ENCODE measurements around the gene SLC2A4RG. TPM values are rescaled to one million over a fixed set of nuclear protein-coding genes. Genes with fewer than 3 reads are reported as not detected.
A peak's percentile ranks its signal among the peaks of the same experiment; 100 is the strongest.

The SLC2A4RG gene
- total RNA-seq, 1 donor from 2014 or later: 59.7 TPM

DNA sequence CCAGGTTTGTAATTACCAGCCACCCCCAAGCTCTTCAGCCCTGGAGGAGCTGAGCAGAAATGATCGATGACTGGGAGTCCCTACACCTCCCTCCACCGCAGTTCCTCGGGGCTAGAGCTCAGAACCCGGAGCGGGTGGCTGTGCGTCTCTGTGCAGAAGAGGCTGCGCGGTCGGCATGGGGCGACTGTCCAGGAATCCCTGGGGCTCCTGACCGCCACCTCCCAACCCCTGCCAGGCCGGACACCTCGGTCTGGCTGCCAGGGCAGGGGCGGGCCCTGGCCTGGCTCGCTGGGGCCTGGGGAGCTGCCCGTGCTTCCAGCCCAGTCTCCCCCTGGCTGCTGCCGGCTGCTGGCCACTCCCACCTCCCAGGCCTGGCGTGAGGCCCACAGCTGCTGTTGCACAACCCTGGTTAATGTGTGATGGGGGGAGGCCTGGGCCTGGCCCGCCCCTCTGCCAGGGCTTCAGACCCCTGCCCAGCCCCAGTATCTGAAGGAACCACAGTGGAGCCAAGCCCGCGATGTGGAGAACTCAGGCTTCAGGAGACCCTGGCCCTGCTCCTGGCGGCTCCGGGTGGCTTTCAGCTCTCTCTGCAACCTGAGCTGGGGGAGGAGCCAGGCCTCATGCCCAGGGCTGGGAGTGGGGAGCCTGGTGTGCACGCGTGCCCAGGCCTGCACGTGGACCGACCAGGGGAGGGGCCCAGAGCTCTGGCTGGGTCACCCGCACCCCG lies 1.2 kb downstream of the SLC2A4RG start:
- H3K9me3 Mint-ChIP-seq (ENCODE audit: low read depth): no peaks in the 10 kb centered on the region
- peak overlapping the region; percentile 67 for H3K4me3 Mint-ChIP-seq (ENCODE audit: low read depth)
- no peaks in the 10 kb centered on the region for H3K4me1 Mint-ChIP-seq (ENCODE audit: low read depth)
- H3K27ac Mint-ChIP-seq: peak overlapping the region; percentile 62
- H3K36me3 Mint-ChIP-seq (ENCODE audit: insufficient read depth): peaks cover 11% of the 10 kb centered on the region
- peak; percentile 76 for DNase-seq (ENCODE audit: low spot score, unreplicated experiment)
- TF ChIP-seq, protein P1, sequence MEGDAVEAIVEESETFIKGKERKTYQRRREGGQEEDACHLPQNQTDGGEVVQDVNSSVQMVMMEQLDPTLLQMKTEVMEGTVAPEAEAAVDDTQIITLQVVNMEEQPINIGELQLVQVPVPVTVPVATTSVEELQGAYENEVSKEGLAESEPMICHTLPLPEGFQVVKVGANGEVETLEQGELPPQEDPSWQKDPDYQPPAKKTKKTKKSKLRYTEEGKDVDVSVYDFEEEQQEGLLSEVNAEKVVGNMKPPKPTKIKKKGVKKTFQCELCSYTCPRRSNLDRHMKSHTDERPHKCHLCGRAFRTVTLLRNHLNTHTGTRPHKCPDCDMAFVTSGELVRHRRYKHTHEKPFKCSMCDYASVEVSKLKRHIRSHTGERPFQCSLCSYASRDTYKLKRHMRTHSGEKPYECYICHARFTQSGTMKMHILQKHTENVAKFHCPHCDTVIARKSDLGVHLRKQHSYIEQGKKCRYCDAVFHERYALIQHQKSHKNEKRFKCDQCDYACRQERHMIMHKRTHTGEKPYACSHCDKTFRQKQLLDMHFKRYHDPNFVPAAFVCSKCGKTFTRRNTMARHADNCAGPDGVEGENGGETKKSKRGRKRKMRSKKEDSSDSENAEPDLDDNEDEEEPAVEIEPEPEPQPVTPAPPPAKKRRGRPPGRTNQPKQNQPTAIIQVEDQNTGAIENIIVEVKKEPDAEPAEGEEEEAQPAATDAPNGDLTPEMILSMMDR (IDR thresholded peaks at IDR 0.05; ENCODE audit: unreplicated experiment): peak; percentile 3
- peaks cover 6% of the 10 kb centered on the region for H3K27me3 Mint-ChIP-seq

- Mint-ChIP-seq H3K36me3 (ENCODE audit: insufficient read depth) (peaks cover 7% of the 10 kb centered on the region), H3K4me3 (ENCODE audit: low read depth) (peak overlapping the region; percentile 29), H3K27ac (peak overlapping the region; percentile 62), H3K4me1 (ENCODE audit: low read depth) (no peaks in the 10 kb centered on the region), H3K27me3 (peaks cover under 1% of the 10 kb centered on the region), H3K9me3 (ENCODE audit: low read depth) (no peaks in the 10 kb centered on the region)
- DNase-seq (ENCODE audit: low spot score, unreplicated experiment): no peak
- TF ChIP-seq, protein P1 (IDR thresholded peaks at IDR 0.05; ENCODE audit: unreplicated experiment): no peak
Observed at GRCh38 chr20:63741354-63741675, 1.7 kb downstream of the SLC2A4RG start.

DNA sequence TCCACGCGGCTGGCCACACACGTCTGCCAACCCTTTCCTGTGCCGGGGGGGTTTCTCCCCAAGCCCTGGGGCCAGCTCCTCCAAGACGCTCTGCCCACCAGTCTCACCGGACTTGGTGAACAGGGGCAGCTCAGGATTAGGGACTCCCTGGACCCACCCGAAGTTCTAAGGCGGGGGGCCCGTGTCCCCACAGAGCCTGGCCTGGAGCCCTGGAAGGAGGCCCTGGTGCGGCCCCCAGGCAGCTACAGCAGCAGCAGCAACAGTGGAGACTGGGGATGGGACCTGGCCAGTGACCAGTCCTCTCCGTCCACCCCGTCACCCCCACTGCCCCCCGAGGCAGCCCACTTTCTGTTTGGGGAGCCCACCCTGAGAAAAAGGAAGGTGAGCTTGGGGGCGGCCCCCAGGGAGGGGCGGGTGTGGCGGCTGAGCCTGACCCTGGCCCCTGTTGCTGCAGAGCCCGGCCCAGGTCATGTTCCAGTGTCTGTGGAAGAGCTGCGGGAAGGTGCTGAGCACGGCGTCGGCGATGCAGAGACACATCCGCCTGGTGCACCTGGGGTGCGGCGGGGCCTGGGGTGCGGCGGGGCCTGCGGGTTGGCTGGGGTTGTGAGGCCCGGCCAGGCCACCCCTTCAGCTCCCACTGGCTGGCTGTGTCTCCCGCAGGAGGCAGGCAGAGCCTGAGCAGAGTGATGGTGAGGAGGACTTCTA lies 2.3 kb downstream of the SLC2A4RG start:
- Mint-ChIP-seq H3K4me3 (ENCODE audit: low read depth) (no peak overlapping the region), H3K27ac (no peak overlapping the region), H3K27me3 (no peaks in the 10 kb centered on the region), H3K9me3 (ENCODE audit: low read depth) (no peaks in the 10 kb centered on the region), H3K4me1 (ENCODE audit: low read depth) (no peaks in the 10 kb centered on the region), H3K36me3 (ENCODE audit: insufficient read depth) (peaks cover 6% of the 10 kb centered on the region)
- DNase-seq (ENCODE audit: low spot score, unreplicated experiment): no peak
- TF ChIP-seq, protein P1 (IDR thresholded peaks at IDR 0.05; ENCODE audit: unreplicated experiment): no peak

DNA sequence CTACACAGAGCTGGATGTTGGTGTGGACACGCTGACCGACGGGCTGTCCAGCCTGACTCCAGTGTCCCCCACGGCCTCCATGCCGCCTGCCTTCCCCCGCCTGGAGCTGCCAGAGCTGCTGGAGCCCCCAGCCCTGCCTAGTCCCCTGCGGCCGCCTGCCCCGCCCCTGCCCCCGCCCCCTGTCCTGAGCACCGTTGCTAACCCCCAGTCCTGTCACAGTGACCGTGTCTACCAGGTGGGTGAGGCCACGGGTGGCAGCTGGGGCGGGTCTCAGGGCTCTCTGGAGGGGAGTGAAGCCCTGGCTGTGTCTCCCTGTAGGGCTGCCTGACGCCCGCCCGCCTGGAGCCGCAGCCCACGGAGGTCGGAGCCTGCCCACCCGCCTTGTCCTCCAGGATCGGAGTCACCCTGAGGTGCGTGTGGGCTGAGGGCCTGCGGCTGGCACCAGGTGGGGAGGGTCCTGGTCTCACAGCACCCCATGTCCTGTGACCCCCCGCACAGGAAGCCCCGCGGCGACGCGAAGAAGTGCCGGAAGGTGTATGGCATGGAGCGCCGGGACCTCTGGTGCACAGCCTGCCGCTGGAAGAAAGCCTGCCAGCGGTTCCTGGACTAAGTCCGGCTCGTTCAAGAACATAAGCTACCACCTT lies 2.9 kb downstream of the SLC2A4RG start:
- H3K4me3 Mint-ChIP-seq (ENCODE audit: low read depth): no peak overlapping the region
- no peaks in the 10 kb centered on the region for H3K9me3 Mint-ChIP-seq (ENCODE audit: low read depth)
- H3K27me3 Mint-ChIP-seq: no peaks in the 10 kb centered on the region
- DNase-seq (ENCODE audit: low spot score, unreplicated experiment): no peak
- no peaks in the 10 kb centered on the region for H3K4me1 Mint-ChIP-seq (ENCODE audit: low read depth)
- peaks cover 6% of the 10 kb centered on the region for H3K36me3 Mint-ChIP-seq (ENCODE audit: insufficient read depth)
- no peak overlapping the region for H3K27ac Mint-ChIP-seq
- TF ChIP-seq, protein P1 (IDR thresholded peaks at IDR 0.05; ENCODE audit: unreplicated experiment): no peak

- Mint-ChIP-seq H3K27me3 (no peaks in the 10 kb centered on the region), H3K4me3 (ENCODE audit: low read depth) (no peak overlapping the region), H3K36me3 (ENCODE audit: insufficient read depth) (peaks cover 6% of the 10 kb centered on the region), H3K4me1 (ENCODE audit: low read depth) (no peaks in the 10 kb centered on the region), H3K9me3 (ENCODE audit: low read depth) (no peaks in the 10 kb centered on the region), H3K27ac (peak overlapping the region; percentile 86)
- no peak for DNase-seq (ENCODE audit: low spot score, unreplicated experiment)
- TF ChIP-seq, protein P1 (IDR thresholded peaks at IDR 0.05; ENCODE audit: unreplicated experiment): no peak
Observed at GRCh38 chr20:63743210-63743970, 3.8 kb downstream of the SLC2A4RG start.

Measured in progenitor cell of endocrine pancreas (in vitro differentiated cells).